Renal cortex interstitium (tissue), 15 donors: ENCODE measurements around the gene MAP7D1. TPM values are rescaled to one million over a fixed set of nuclear protein-coding genes. Genes with fewer than 3 reads are reported as not detected.

Experiments used
- DNase-seq, 11 donors: peaks; one replicate each; pipeline ENCODE4 v3.0.0-alpha.2; 2013; ENCODE audit warnings: low read depth in 9 of 11, low spot score in 4 of 11; ENCODE audit errors: extremely low read depth in 1 of 11
- long read RNA-seq, 16 experiments: transcript quantifications; one replicate each; lab custom pipeline, GENCODE V29; 2026
- polyA plus RNA-seq, 3 donors: library from polyadenylated mRNA; unstranded; fragments of 120-200 nt; gene quantifications; one replicate each; pipeline ENCODE4 v1.2.1, GENCODE V29; 2013; ENCODE audit not compliant: insufficient read length in 3 of 3

MAP7D1 gene
- 10 to 100 TPM; 49.4 to 77.8 (median 55.9) TPM for polyA plus RNA-seq
- long read RNA-seq, donor 1, partial matches to known transcripts: 5 of 7 reads
- long read RNA-seq, donor 1, other reads (novel, unspliced or antisense): 0 of 7 reads
- long read RNA-seq, donor 2, partial matches to known transcripts: 10 of 12 reads
- long read RNA-seq, donor 2, other reads (novel, unspliced or antisense): 0 of 12 reads
- long read RNA-seq, donor 3, partial matches to known transcripts: 7 of 12 reads
- long read RNA-seq, donor 3, other reads (novel, unspliced or antisense): 0 of 12 reads
- long read RNA-seq, donor 4, partial matches to known transcripts: 0 of 2 reads
- long read RNA-seq, donor 4, other reads (novel, unspliced or antisense): 0 of 2 reads
- long read RNA-seq, donor 5: 0 reads
- long read RNA-seq, donor 6, partial matches to known transcripts: 5 of 7 reads
- long read RNA-seq, donor 6, other reads (novel, unspliced or antisense): 0 of 7 reads
- long read RNA-seq, donor 7, partial matches to known transcripts: 6 of 7 reads
- long read RNA-seq, donor 7, other reads (novel, unspliced or antisense): 0 of 7 reads
- long read RNA-seq, donor 8, partial matches to known transcripts: 7 of 8 reads
- long read RNA-seq, donor 8, other reads (novel, unspliced or antisense): 0 of 8 reads
- long read RNA-seq, donor 9, partial matches to known transcripts: 0 of 2 reads
- long read RNA-seq, donor 9, other reads (novel, unspliced or antisense): 0 of 2 reads
- long read RNA-seq, donor 10, partial matches to known transcripts: 10 of 11 reads
- long read RNA-seq, donor 10, other reads (novel, unspliced or antisense): 0 of 11 reads
- long read RNA-seq, donor 11, partial matches to known transcripts: 0 of 2 reads
- long read RNA-seq, donor 11, other reads (novel, unspliced or antisense): 0 of 2 reads
- long read RNA-seq, donor 12, partial matches to known transcripts: 0 of 1 reads
- long read RNA-seq, donor 12, other reads (novel, unspliced or antisense): 0 of 1 reads
- long read RNA-seq, donor 13, partial matches to known transcripts: 40 of 41 reads
- long read RNA-seq, donor 13, other reads (novel, unspliced or antisense): 0 of 41 reads
- long read RNA-seq, donor 14: 0 reads
- long read RNA-seq, donor 15, partial matches to known transcripts: 0 of 1 reads
- long read RNA-seq, donor 15, other reads (novel, unspliced or antisense): 0 of 1 reads
- long read RNA-seq, donor 16, partial matches to known transcripts: 0 of 19 reads
- long read RNA-seq, donor 16, other reads (novel, unspliced or antisense): 13 of 19 reads

DNA sequence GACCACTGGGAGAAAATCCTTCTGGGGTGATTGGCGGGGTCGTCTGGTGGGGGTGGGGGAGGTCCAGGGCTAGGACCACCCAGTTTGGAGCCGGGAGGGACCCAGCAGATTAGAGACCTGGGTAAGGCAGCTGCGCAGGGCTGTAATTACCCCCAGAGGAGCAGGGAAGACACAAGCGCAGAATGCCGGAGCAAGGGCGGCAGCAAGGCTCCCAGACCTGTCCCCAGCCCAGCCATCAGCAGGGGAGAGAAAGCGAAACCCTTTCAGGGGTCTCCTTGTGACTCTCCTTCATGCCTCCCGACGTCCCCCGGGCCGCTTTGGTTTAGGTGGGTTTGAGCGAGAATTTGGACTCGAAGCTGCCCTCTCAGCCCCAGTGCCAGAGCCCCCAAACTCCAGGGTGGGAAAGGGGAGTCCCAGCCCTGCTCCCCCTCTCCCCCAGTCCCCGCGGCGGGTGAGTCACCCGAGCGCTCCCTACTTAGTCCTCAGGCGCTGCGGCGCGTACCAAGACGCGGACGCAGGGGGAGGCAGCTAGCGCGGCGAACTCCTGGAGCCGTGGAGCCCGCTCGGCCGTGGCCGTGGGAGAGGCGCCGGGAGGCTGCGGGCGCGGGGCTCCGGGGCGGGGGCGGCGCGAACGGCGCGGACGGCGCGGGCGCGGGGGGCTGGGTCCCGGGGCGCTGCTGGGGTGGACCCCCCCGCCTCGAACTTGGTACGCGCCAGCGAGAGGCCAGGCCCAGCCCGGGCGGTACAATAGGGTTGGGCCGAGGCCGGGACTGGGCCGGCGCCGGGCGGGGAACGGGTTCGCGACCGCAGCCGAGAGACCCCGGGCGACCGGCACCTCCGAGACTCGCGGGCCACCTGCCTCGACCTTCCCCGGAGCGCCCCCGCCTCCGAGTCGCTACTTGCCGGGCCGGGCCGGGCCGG is at the start of gene MAP7D1:
Gene MAP7D1 (plus strand): TSS at position 753 of the 921 bp plus-strand sequence. CDS start 258 bp downstream, outside the sequence.
- DNase-seq: peak in 5 of 11 donors; percentile 63 to 78 (median 75)

DNA sequence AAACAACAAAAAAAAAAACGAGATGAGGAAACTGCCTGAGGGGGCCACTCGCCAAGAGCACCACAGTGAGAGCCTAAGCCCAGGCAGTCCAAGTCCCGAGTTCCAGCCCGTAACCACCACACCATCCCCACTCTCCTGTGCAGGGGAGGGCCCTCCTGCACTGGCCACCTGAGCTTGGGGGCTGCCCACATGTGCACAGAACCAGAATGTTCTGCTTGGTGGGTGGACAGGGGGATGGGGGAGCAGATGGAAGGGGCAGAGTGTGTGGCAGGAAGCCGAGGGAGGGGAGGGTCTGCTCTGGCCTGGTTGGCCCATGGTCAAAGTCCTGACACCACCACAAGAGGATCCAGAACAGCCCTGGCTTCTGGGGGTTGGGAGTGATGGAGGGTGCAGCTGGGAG is 49.7 kb upstream of the MAP7D1 start:
- DNase-seq: no peak

DNA sequence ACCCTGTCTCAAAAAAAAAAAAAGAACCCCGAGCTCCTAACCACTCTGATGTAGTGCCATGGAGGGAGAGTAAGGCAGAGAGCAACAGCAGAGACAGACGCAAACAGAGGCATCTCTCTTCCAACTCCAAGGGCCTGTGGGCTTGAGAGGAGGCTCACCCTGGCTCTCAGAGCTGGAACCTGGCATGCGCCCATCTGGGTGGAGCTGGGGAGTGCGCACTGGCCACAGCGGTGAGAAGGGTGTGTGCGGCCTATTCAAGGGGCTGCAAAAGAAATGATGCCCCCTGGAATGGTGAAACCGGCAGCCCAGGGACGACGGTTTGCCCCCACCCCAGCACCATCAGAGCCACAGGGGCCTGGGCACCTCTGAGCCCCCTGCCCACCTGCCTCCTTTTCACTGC is 48.6 kb upstream of the MAP7D1 start:
- DNase-seq: no peak

DNA sequence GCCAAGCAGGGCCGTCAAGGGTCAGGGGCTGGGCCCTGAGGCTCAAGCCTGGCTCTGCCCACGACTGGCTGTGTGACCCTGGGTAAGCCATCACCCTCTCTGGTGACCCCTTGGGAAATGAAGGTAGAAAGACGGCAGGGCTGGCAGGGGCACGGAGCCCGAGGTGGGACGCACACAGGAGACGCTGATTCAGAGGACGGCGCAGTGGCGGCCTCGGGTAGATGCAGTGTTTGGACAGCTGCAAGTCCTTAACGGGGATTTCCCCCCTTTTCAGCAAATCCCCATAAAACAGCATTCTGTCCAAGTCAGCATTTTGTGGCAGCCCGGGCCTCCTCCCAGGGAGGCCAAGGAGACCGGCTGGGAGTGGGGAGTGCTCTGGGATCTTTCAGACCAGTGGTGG is 47.6 kb upstream of the MAP7D1 start:
- no peak for DNase-seq

DNA sequence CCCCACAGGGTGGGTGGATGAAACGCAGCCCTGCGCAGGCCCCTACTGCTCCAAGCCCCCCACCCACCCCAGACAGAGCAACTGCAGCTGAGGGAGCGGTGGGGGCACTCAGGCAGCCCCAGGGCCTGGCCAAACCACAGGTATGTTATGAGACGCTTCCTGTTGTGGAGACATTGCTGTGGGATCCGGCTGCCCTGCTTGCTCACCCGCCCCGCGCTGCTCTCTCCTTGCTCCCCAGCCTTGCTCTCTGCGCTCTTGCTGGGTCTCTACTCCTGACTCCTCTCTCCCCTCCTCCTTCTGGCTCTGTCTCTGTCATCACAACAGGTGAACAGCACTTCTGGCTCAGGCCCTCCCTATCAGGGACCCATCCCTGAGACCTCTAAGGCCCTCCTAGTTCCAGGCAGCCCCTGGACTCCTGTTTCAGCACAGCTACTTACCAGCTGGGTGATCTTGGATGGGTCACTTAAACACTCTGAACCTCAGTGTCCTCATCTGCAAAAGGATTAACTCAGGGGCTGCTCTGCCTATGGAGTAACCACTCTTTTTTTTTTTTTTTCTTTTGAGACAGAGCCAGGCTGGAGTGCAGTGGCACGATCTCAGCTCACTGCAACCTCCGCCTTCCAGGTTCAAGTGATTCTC is 46.8 kb upstream of the MAP7D1 start:
- no peak for DNase-seq

DNA sequence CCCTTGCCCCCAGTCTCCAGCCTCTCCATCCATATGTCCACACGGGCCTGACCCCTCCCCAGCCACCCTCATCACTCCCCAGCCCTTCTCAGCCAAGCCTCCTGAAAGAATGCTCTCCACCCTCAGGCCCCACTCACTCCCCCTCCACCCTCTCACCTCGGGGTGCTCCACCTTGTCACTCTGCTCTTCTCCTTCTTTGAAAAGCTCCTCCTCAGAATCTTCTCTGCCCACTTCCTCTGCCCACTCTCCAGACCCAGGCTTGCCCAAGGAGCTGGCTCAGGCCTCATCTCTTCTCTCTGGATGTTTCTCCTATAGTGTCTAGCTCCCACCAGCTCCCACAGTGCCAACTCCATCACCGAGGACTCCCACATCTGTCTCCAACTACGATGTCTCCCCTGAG is 44.8 kb upstream of the MAP7D1 start:
- DNase-seq: no peak

DNA sequence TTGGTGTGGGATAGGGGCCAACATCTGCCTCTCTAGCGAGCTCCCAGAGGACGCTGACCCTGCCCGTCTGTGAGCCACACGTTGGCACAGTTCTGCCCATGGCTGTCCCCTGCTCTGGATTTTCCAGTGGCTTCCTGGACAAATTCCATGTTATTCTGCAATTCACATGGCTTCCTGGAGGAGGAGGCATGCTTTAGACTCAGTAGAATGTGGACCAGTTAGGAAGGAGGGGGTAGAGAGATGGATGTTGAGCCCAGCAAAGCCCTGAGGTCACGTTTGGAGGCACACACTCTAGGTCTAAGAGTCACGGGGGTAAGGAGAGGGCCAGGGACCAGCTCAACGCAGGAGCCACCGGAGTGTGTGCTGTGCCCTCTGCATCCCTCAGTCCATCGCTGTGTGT is 43.1 kb upstream of the MAP7D1 start:
- DNase-seq: no peak

DNA sequence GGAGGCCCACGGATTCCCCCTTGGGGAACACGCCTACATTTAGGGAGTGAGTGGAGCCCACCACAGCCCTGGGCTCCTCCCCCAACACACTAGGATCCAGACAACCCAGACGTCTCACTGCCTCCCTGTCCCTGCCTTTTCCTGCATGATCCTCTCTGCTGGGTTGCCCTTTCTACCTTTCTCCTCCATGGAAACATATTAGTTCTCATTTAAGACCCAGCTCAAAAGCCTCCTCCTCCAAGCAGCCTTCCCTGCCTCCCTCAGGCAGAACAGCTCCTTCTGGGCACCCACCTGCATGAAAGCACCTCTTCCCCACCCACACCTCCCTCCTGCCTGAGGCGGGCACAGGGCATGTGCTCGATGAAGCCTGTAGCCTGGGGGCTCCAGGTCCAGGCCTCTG is 41.6 kb upstream of the MAP7D1 start:
- no peak for DNase-seq

DNA sequence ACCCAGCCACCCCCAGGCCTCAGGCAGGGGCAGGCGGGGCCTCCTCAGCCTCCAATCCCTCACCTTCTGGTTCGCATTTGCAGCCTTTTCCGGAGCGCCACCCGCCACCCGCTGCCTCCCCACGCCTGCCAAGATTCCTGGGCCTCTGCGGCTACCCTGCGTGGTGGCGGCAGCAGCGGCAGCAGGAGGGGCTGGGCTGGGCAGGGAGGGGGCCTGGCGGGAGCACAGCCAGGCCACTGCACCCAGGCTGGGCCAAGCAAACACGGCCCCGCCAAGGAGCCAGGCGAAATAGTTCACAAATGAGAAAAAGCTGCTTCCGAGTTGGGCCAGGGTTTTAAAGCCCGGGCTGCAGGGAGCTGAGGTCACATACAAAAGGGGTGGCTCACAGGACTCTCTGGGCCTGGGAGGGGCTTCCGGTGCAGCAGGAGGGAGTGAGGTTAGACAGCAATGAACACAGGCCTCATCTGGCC is 40.7 kb upstream of the MAP7D1 start:
- no peak for DNase-seq

DNA sequence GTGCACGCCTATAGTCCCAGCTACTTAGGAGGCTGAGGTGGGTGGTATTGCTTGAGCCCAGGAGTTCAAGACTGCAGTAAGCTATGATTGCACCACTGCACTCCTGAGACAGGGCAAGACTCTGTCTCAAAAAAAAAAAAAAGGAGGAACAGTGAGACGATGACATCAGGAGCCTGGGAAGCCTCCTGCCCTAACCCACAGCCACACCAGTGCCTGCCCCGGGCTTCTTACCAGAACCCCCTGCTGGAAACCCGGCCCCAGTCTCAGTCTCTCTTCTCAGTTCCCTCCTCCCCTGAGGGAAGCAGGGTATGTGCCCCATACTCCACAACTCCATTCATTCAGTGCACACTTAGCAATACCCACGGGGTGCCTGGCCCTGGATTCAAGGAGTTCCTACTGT is 40.0 kb upstream of the MAP7D1 start:
- no peak for DNase-seq

DNA sequence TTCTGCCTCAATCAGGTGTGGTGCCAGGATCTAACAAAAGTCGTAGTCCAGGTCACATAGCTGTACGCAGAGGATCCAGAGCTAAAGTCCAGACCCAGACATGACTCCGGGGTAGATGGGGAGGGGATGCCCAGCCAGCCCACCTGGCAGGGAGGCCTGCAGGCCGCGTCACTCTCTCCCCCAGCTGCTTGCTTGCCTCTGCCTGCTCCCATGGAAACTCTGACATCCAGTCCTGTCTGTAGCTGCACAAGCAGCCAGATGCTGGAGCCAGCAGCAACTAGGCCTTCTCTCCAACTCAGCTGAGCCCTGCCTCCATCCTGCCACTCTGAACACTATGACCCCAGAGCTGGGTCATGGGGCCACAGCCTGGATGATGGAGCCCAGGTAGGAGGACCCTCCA is 39.1 kb upstream of the MAP7D1 start:
- DNase-seq: no peak

DNA sequence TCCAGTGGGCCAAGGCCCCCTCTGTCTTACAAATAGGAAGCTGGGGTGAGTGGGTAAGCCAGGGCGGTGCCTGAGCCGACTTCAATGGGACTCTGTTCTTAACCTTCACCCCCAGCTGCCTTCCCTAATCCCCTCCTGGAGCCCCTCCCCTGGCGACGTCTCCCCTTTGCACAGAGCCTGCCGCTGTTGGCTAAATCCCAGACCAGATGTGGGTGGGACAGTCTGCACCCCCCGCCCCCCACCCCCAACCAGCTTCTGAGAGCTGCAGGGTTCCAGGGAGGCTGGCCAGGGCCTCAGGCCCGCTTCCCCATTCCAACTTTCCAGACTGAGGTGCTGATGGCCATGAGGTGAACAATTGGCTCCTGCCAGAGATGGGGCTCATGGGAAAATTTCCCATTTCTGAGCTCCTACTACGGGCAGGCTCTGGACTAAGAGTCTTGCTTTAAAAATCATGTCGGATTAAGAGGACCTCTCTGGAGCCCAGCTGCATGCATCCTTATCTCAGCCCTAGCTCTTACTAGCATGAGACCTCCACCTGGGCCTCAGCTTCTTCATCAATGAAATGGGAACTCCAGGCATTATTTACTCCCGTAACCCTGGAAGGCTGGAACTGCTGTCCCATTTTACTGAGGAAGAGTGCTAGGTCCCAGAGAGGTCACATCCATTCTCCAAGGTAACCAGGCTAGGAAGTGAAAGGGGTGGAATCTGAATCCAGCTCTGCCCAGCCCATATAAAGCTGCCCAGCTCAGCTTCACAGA is 37.3 kb upstream of the MAP7D1 start:
- DNase-seq: no peak

DNA sequence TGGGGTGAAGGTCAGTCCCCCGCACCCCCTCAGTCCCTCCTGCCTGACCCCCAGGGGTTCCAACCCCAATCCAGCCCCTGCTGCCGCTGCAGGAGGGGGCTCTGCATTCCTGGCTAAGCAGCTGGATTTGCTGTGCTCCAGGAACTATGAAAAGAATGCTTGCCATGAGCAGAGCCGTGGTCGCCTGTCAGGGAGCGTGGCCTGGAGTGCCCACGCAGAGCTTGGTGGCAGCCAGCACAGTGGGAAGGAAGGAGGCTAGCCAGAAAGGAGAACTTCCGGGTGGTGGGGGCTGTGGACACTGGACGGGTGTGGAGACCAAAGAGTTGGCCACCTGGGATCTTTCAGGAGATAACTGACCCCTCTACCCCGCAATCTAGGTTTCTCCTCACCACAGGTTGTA is 36.5 kb upstream of the MAP7D1 start:
- no peak for DNase-seq

DNA sequence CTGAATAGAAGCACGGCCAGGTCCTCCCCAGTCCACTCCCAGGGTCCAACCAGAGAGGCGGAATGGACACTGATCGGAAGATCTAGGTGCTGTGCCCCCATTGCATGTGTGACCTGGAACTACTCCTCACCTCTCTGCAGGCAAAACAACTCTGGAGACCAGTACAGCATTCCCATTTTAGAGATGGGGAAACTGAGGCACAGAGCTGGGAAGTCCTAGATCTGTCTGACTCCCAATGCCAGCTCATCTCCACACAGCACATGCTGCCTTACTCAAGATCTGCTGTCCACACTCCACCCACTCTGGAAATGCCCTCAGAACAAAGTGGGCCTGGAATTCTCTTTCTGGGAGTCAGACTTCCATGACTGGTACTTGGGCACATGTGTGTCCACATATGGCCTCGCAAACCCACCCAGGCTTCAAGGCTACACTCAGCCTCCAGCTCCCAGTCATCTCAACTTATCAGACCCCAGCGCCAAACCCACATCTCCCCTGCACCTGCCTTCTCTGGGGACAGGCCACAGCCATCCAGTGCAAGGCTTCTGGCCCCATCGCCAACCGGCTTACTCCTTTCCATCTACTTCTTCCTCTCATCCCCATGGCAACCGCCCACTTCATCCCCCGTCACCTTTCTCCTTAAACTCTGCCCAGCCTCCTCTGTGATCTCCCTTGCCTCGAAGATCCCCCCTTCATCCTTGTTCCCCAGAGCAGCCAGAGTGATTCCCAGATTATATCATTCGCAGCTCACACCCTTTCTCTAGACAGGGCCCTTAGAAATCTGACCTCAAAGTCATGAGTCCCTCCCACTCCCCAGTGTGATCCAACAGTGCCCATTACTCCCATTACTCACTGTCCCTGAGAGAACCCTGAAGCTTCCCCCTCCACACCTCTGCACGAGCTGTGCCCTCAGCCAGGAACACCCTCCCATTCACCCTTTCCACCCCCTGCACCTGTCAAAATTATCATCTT is 33.6 kb upstream of the MAP7D1 start:
- no peak for DNase-seq

DNA sequence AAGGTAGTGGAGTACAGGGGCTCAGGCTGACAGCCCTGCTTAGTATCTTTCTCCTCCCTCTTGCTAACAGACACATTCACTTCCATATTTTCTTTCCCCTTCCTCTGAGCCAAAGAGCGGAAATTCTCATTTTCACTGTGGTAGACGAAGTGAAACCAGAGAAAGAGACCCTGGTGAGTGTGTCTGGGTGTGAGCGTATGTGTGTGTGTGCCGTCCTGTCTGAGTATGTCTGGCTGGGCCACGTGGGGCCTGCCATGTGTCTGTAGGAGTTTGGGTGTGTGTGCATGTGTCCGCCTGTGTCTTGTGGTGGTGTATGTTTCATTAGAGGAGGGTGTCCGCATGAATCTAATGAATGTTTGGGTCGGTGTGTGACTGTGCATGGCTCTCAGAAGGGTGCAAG is 32.6 kb upstream of the MAP7D1 start:
- no peak for DNase-seq
